Neural crest cell (in vitro differentiated cells): ENCODE data around the gene APLF. TPM values are rescaled to one million over a fixed set of nuclear protein-coding genes. Genes with fewer than 3 reads are reported as not detected.
"Not testable (repeated sequence)": the region's sequence is repeated elsewhere in the genome, so short reads cannot be mapped to it uniquely, and the experiment has no call there.

Experiments
- DNase-seq: peaks from one replicate; pipeline ENCODE4 v3.0.0; 2021; ENCODE audit warnings: low read depth, mixed read lengths, low spot score
- H3K27ac Mint-ChIP-seq: one replicate; pipeline ENCODE4 v1.8.0; 2021; ENCODE audit warnings: mild to moderate bottlenecking, mixed read lengths; ENCODE audit not compliant: unreplicated experiment
- H3K27me3 Mint-ChIP-seq: 2 replicates; pipeline ENCODE4 v1.8.0; 2021; ENCODE audit warnings: low read depth, mild to moderate bottlenecking, mixed read lengths
- H3K36me3 Mint-ChIP-seq: 2 replicates; pipeline ENCODE4 v1.8.0; 2021; ENCODE audit warnings: low read depth, mild to moderate bottlenecking, mixed read lengths
- H3K4me1 Mint-ChIP-seq: 2 replicates; pipeline ENCODE4 v1.8.0; 2021; ENCODE audit warnings: mixed read lengths
- H3K4me3 Mint-ChIP-seq: one replicate; pipeline ENCODE4 v1.8.0; 2021; ENCODE audit warnings: mild to moderate bottlenecking, mixed read lengths
- H3K9me3 Mint-ChIP-seq: 2 replicates; pipeline ENCODE4 v1.8.0; 2021; ENCODE audit warnings: mixed read lengths
- CTCF ChIP-seq: fragments of 200-600 bp; sonication (generic); conservative IDR thresholded peaks from 2 replicates; pipeline ENCODE4 v1.5.0; 2021; ENCODE audit warnings: antibody characterized with exemption, mild to moderate bottlenecking
- total RNA-seq: library from RNA; stranded (reverse); gene quantifications from 2 replicates; pipeline ENCODE4 v1.2.1, GENCODE V29; 2021

The APLF gene
- total RNA-seq, 1 donor from 2014 or later, result 6.9 TPM

- Mint-ChIP-seq H3K27ac (no peak overlapping the region), H3K27me3 (no peaks in the 10 kb centered on the region), H3K9me3 (no peaks in the 10 kb centered on the region), H3K4me1 (no peaks in the 10 kb centered on the region), H3K4me3 (no peak overlapping the region), H3K36me3 (no peaks in the 10 kb centered on the region)
- TF ChIP-seq CTCF, result peak; percentile 72
- DNase-seq, result no peak
Measured at GRCh38 chr2:68487773-68488355, 20.5 kb downstream of the APLF start.

- not testable (repeated sequence) for H3K36me3 Mint-ChIP-seq, H3K4me3 Mint-ChIP-seq, H3K27ac Mint-ChIP-seq, H3K27me3 Mint-ChIP-seq, H3K4me1 Mint-ChIP-seq, DNase-seq, H3K9me3 Mint-ChIP-seq
Measured at GRCh38 chr2:68488605-68489004, 21.2 kb downstream of the APLF start.

- TF ChIP-seq CTCF, result no peak
- Mint-ChIP-seq H3K4me3 (no peak overlapping the region), H3K4me1 (no peaks in the 10 kb centered on the region), H3K9me3 (peaks cover 2% of the 10 kb centered on the region), H3K36me3 (peaks cover 6% of the 10 kb centered on the region), H3K27me3 (no peaks in the 10 kb centered on the region), H3K27ac (no peak overlapping the region)
- DNase-seq, result no peak
Measured at GRCh38 chr2:68489282-68489681, 21.9 kb downstream of the APLF start.

- no peaks in the 10 kb centered on the region for H3K27me3 Mint-ChIP-seq
- no peak for DNase-seq
- no peak for TF ChIP-seq CTCF
- H3K27ac Mint-ChIP-seq, result no peak overlapping the region
- H3K36me3 Mint-ChIP-seq, result peaks cover 14% of the 10 kb centered on the region
- H3K9me3 Mint-ChIP-seq, result peaks cover 10% of the 10 kb centered on the region
- no peaks in the 10 kb centered on the region for H3K4me1 Mint-ChIP-seq
- H3K4me3 Mint-ChIP-seq, result no peak overlapping the region
Measured at GRCh38 chr2:68491582-68491981, 24.2 kb downstream of the APLF start.

DNA sequence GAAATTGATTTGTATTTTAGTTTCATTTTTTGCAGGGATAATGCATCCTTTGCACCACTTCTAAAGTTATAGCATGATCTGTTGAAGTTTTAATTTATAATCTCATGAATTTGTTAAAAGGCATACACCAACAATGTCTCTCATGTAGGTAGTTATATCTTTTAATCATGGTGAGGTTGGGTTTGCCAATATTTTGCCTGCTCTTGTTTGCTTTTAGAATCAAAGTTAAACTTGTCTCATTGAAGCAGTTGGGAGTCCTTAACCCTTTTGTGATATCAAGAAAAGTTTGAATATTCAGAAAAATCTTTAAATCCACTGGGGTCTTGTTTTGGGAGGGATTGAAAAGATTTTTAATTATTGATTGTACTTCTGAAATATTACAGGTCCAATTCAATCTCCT is 31.7 kb downstream of the APLF start:
- H3K36me3 Mint-ChIP-seq, result peaks cover 8% of the 10 kb centered on the region
- H3K4me1 Mint-ChIP-seq, result no peaks in the 10 kb centered on the region
- H3K27ac Mint-ChIP-seq, result no peak overlapping the region
- no peak overlapping the region for H3K4me3 Mint-ChIP-seq
- no peak for TF ChIP-seq CTCF
- H3K9me3 Mint-ChIP-seq, result peaks cover 11% of the 10 kb centered on the region
- H3K27me3 Mint-ChIP-seq, result no peaks in the 10 kb centered on the region
- DNase-seq, result no peak

GRCh38 chr2:68500649-68501048 is 33.3 kb downstream of the APLF start:
- Mint-ChIP-seq H3K9me3 (peaks cover 6% of the 10 kb centered on the region), H3K36me3 (peaks cover 3% of the 10 kb centered on the region), H3K27ac (no peak overlapping the region), H3K4me3 (no peak overlapping the region), H3K27me3 (no peaks in the 10 kb centered on the region), H3K4me1 (no peaks in the 10 kb centered on the region)
- TF ChIP-seq CTCF, result no peak
- no peak for DNase-seq
